OCI-LY3 (cell line): ENCODE results near the gene VPS26C.

Experiments used
- H2AFZ ChIP-seq: fragments of 200-600, 300-600 bp; shearing (Covaris generic); 2 replicates; pipeline ENCODE4 v1.6.0; 2014; ENCODE audit warnings: antibody characterized with exemption, low read depth, low read length
- H3K27ac ChIP-seq: fragments of 200-600, 300-600 bp; sonication (generic); 2 replicates; pipeline ENCODE4 v1.5.1; 2014; ENCODE audit warnings: mild to moderate bottlenecking, low read length, moderate library complexity, mixed read lengths
- H3K27me3 ChIP-seq: fragments of 200-600, 300-600 bp; sonication (generic); 2 replicates; pipeline ENCODE4 v1.6.1; 2014; ENCODE audit warnings: low read depth, low read length, mixed read lengths
- H3K36me3 ChIP-seq: fragments of 200-600, 300-600 bp; sonication (generic); replicated peaks from 2 replicates; pipeline ENCODE3; 2014; ENCODE audit warnings: low read depth, low read length, mixed read lengths
- H3K4me1 ChIP-seq: fragments of 300-600, 200-600 bp; sonication (generic); 2 replicates; pipeline ENCODE4 v1.6.1; 2014; ENCODE audit warnings: low read length, mixed read lengths
- H3K4me2 ChIP-seq: fragments of 200-600, 300-600 bp; sonication (generic); 2 replicates; pipeline ENCODE4 v1.6.1; 2014; ENCODE audit warnings: low read length, mixed read lengths
- H3K4me3 ChIP-seq: fragments of 300-600, 200-600 bp; sonication (generic); 2 replicates; pipeline ENCODE4 v1.5.1; 2014; ENCODE audit warnings: antibody characterized with exemption, mild to moderate bottlenecking, low read length, moderate library complexity
- H3K79me2 ChIP-seq: fragments of 300-600, 200-600 bp; shearing (Covaris generic); 2 replicates; pipeline ENCODE4 v1.6.1; 2014; ENCODE audit warnings: mild to moderate bottlenecking, low read length, mixed read lengths
- H3K9ac ChIP-seq: fragments of 300-600, 200-600 bp; shearing (Covaris generic); 2 replicates; pipeline ENCODE4 v1.6.0; 2014; ENCODE audit warnings: mild to moderate bottlenecking, low read length, moderate library complexity
- H3K9me3 ChIP-seq: fragments of 200-600, 300-600 bp; shearing (Covaris generic); 2 replicates; pipeline ENCODE4 v1.6.1; 2014; ENCODE audit warnings: low read length, mixed read lengths; ENCODE audit not compliant: insufficient read depth
- H4K20me1 ChIP-seq: fragments of 200-600, 300-600 bp; sonication (generic); 2 replicates; pipeline ENCODE4 v1.6.1; 2016; ENCODE audit warnings: low read length, mixed read lengths; ENCODE audit not compliant: insufficient read depth
- CTCF ChIP-seq: fragments of 200-600, 300-600 bp; sonication (generic); IDR thresholded peaks from 2 replicates; pipeline ENCODE4 v1.5.1; 2014; ENCODE audit warnings: antibody characterized with exemption, low read length, low read depth
- EZH2phosphoT487 ChIP-seq: fragments of 200-600 bp; shearing (Covaris generic); IDR thresholded peaks from 2 replicates; pipeline ENCODE4 v1.6.1; 2018; ENCODE audit warnings: antibody characterized with exemption, mixed run types, low read depth

The VPS26C gene

GRCh38 chr21:37200641-37201480, 66.3 kb downstream of the VPS26C start:
- TF ChIP-seq CTCF, result no peak
- TF ChIP-seq EZH2phosphoT487, result no peak
- Histone ChIP-seq H3K27ac (no peak overlapping the region), H3K36me3 (peaks cover 15% of the 10 kb centered on the region)

GRCh38 chr21:37199057-37199924, 67.8 kb downstream of the VPS26C start:
- H3K36me3 ChIP-seq, result peaks cover 15% of the 10 kb centered on the region
- no peak overlapping the region for H3K9ac ChIP-seq
- H3K4me2 ChIP-seq, result no peak overlapping the region
- H4K20me1 ChIP-seq, result no peaks in the 10 kb centered on the region
- H3K4me3 ChIP-seq, result no peak overlapping the region
- no peaks in the 10 kb centered on the region for H3K27me3 ChIP-seq
- no peak for TF ChIP-seq EZH2phosphoT487
- H3K79me2 ChIP-seq, result no peaks in the 10 kb centered on the region
- H3K27ac ChIP-seq, result no peak overlapping the region
- H3K9me3 ChIP-seq, result no peaks in the 10 kb centered on the region
- H2AFZ ChIP-seq, result no peak overlapping the region
- no peaks in the 10 kb centered on the region for H3K4me1 ChIP-seq

More at GRCh38 chr21:37200641-37201480, 66.3 kb downstream of the VPS26C start:
- no peaks in the 10 kb centered on the region for H3K4me1 ChIP-seq
- no peak overlapping the region for H3K4me2 ChIP-seq
- no peak overlapping the region for H3K4me3 ChIP-seq
- no peaks in the 10 kb centered on the region for H3K9me3 ChIP-seq
- no peak overlapping the region for H3K9ac ChIP-seq
- H3K79me2 ChIP-seq, result no peaks in the 10 kb centered on the region
- H4K20me1 ChIP-seq, result no peaks in the 10 kb centered on the region
- H2AFZ ChIP-seq, result no peak overlapping the region
- no peaks in the 10 kb centered on the region for H3K27me3 ChIP-seq

GRCh38 chr21:37197746-37198145, 69.4 kb downstream of the VPS26C start:
- H3K9me3 ChIP-seq, result no peaks in the 10 kb centered on the region
- no peak overlapping the region for H3K9ac ChIP-seq
- H3K4me1 ChIP-seq, result no peaks in the 10 kb centered on the region
- H3K4me2 ChIP-seq, result no peak overlapping the region
- no peak overlapping the region for H3K27ac ChIP-seq
- no peak overlapping the region for H2AFZ ChIP-seq
- no peak overlapping the region for H3K4me3 ChIP-seq
- H3K27me3 ChIP-seq, result no peaks in the 10 kb centered on the region
- no peaks in the 10 kb centered on the region for H3K79me2 ChIP-seq
- H3K36me3 ChIP-seq, result peaks cover 15% of the 10 kb centered on the region
- TF ChIP-seq EZH2phosphoT487, result no peak
- H4K20me1 ChIP-seq, result no peaks in the 10 kb centered on the region

- Histone ChIP-seq H3K4me2 (no peak overlapping the region), H3K9ac (no peak overlapping the region), H3K9me3 (no peaks in the 10 kb centered on the region), H2AFZ (no peak overlapping the region), H3K27me3 (no peaks in the 10 kb centered on the region), H3K36me3 (peaks cover 15% of the 10 kb centered on the region), H3K4me1 (no peaks in the 10 kb centered on the region), H3K4me3 (no peak overlapping the region), H3K27ac (no peak overlapping the region), H4K20me1 (no peaks in the 10 kb centered on the region), H3K79me2 (no peaks in the 10 kb centered on the region)
- TF ChIP-seq CTCF (no peak), EZH2phosphoT487 (no peak)
Measured at GRCh38 chr21:37196847-37197246, 70.3 kb downstream of the VPS26C start.

- Histone ChIP-seq H3K36me3 (peaks cover 9% of the 10 kb centered on the region), H3K4me2 (no peak overlapping the region), H3K4me1 (no peaks in the 10 kb centered on the region), H3K9ac (no peak overlapping the region), H3K9me3 (no peaks in the 10 kb centered on the region), H3K79me2 (no peaks in the 10 kb centered on the region), H2AFZ (no peak overlapping the region), H3K27me3 (no peaks in the 10 kb centered on the region), H3K4me3 (no peak overlapping the region), H4K20me1 (no peaks in the 10 kb centered on the region), H3K27ac (no peak overlapping the region)
- no peak for TF ChIP-seq CTCF
- TF ChIP-seq EZH2phosphoT487, result no peak
Measured at GRCh38 chr21:37195610-37196009, 71.5 kb downstream of the VPS26C start.
